Parathyroid adenoma (tissue), 2 donors: ENCODE results near the gene OR2L8.

ENCODE experiments used
- H2AFZ ChIP-seq: fragments of 300-600 bp; sonication (generic); one replicate; pipeline ENCODE4 v1.7.0; 2017; ENCODE audit warnings: antibody characterized with exemption, mild to moderate bottlenecking
- H3K27ac ChIP-seq: fragments of 300-600 bp; sonication (generic); one replicate; pipeline ENCODE4 v1.7.0; 2017
- H3K27me3 ChIP-seq: fragments of 300-600 bp; sonication (generic); one replicate; pipeline ENCODE4 v1.7.0; 2017; ENCODE audit warnings: low read length; ENCODE audit not compliant: control insufficient read depth, insufficient read depth
- H3K36me3 ChIP-seq: fragments of 300-600 bp; sonication (generic); one replicate; pipeline ENCODE4 v1.7.0; 2017; ENCODE audit warnings: low read length; ENCODE audit not compliant: control insufficient read depth, insufficient read depth
- H3K4me1 ChIP-seq: fragments of 300-600 bp; sonication (generic); one replicate; pipeline ENCODE4 v1.7.0; 2017; ENCODE audit warnings: control low read depth
- H3K4me2 ChIP-seq: fragments of 300-600 bp; sonication (generic); one replicate; pipeline ENCODE4 v1.7.0; 2017; ENCODE audit warnings: low read length
- H3K4me3 ChIP-seq: fragments of 300-600 bp; sonication (generic); one replicate; pipeline ENCODE4 v1.7.0; 2017; ENCODE audit warnings: low read depth, low read length
- H3K79me2 ChIP-seq: fragments of 300-600 bp; sonication (generic); one replicate; pipeline ENCODE4 v1.7.0; 2017; ENCODE audit warnings: control low read depth
- H3K9ac ChIP-seq: fragments of 300-600 bp; sonication (generic); one replicate; pipeline ENCODE4 v1.7.0; 2017; ENCODE audit warnings: mild to moderate bottlenecking
- H3K9me3 ChIP-seq: fragments of 300-600 bp; sonication (generic); one replicate; pipeline ENCODE4 v1.7.0; 2017; ENCODE audit warnings: low read length; ENCODE audit not compliant: control insufficient read depth
- TF ChIP-seq, protein P1 (sequence below): fragments of 300-600 bp; sonication (generic); IDR thresholded peaks from one replicate; pipeline ENCODE4 v1.7.0; 2017; ENCODE audit warnings: antibody characterized with exemption, mild to moderate bottlenecking
- donor health status: primary hyperparathyroidism.

The OR2L8 gene

DNA sequence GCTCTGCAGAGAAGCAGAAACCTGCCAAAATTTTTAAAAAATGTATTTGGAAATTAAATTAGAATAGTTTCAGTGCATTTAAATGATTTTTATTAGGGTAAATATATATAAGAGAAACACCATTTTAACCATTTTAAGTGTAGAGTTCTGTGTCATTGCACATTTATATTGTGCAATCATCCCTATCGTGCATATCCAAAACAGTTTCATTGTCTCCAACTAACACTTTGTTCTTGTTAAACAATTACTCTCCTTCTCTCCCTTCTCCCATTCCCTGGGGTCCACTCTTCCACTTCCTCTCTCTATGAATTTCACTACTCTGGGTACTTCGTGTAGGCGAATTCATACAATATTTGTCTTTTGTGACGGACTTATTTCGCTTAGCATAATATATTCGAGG, 6.0 kb upstream of the OR2L8 start:
- no peak overlapping the region for H3K9ac ChIP-seq
- no peaks in the 10 kb centered on the region for H3K27me3 ChIP-seq
- no peaks in the 10 kb centered on the region for H3K9me3 ChIP-seq
- no peaks in the 10 kb centered on the region for H3K79me2 ChIP-seq
- no peak overlapping the region for H3K27ac ChIP-seq
- no peak overlapping the region for H3K4me2 ChIP-seq
- no peaks in the 10 kb centered on the region for H3K36me3 ChIP-seq
- no peak overlapping the region for H2AFZ ChIP-seq
- H3K4me3 ChIP-seq, result no peak overlapping the region
- H3K4me1 ChIP-seq, result no peaks in the 10 kb centered on the region
- TF ChIP-seq, protein P1, sequence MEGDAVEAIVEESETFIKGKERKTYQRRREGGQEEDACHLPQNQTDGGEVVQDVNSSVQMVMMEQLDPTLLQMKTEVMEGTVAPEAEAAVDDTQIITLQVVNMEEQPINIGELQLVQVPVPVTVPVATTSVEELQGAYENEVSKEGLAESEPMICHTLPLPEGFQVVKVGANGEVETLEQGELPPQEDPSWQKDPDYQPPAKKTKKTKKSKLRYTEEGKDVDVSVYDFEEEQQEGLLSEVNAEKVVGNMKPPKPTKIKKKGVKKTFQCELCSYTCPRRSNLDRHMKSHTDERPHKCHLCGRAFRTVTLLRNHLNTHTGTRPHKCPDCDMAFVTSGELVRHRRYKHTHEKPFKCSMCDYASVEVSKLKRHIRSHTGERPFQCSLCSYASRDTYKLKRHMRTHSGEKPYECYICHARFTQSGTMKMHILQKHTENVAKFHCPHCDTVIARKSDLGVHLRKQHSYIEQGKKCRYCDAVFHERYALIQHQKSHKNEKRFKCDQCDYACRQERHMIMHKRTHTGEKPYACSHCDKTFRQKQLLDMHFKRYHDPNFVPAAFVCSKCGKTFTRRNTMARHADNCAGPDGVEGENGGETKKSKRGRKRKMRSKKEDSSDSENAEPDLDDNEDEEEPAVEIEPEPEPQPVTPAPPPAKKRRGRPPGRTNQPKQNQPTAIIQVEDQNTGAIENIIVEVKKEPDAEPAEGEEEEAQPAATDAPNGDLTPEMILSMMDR, result no peak

DNA sequence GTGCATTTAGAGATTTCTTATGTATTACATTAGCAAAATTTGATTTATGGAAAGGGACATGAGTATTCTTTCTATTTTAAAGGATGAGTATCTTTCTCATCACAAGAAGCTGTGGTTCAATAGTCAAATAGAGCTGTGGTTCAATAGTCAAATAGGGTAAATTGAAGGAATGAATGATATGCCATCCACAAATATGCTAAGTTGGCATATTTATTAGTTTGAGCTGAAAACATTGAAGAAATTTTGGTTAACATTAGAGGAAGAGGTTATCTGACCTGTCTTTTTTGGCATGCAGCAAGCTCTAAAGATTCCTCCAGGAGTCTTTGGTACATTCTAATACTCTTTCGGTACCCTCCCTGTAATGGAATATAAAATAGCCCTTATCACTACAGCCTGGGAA, 4.8 kb downstream of the OR2L8 start:
- Histone ChIP-seq H3K9ac (no peak overlapping the region), H3K4me1 (no peaks in the 10 kb centered on the region), H2AFZ (no peak overlapping the region), H3K79me2 (no peaks in the 10 kb centered on the region), H3K36me3 (no peaks in the 10 kb centered on the region), H3K27me3 (no peaks in the 10 kb centered on the region), H3K4me2 (no peak overlapping the region), H3K9me3 (no peaks in the 10 kb centered on the region), H3K4me3 (no peak overlapping the region), H3K27ac (no peak overlapping the region)
- TF ChIP-seq, protein P1, result no peak

GRCh38 chr1:247961791-247962190, 13.1 kb downstream of the OR2L8 start:
- no peaks in the 10 kb centered on the region for H3K9me3 ChIP-seq
- no peak overlapping the region for H2AFZ ChIP-seq
- no peaks in the 10 kb centered on the region for H3K36me3 ChIP-seq
- H3K27ac ChIP-seq, result no peak overlapping the region
- no peaks in the 10 kb centered on the region for H3K27me3 ChIP-seq
- H3K4me2 ChIP-seq, result no peak overlapping the region
- H3K4me1 ChIP-seq, result no peaks in the 10 kb centered on the region
- H3K79me2 ChIP-seq, result no peaks in the 10 kb centered on the region
- TF ChIP-seq, protein P1, result no peak
- no peak overlapping the region for H3K9ac ChIP-seq
- H3K4me3 ChIP-seq, result no peak overlapping the region

DNA sequence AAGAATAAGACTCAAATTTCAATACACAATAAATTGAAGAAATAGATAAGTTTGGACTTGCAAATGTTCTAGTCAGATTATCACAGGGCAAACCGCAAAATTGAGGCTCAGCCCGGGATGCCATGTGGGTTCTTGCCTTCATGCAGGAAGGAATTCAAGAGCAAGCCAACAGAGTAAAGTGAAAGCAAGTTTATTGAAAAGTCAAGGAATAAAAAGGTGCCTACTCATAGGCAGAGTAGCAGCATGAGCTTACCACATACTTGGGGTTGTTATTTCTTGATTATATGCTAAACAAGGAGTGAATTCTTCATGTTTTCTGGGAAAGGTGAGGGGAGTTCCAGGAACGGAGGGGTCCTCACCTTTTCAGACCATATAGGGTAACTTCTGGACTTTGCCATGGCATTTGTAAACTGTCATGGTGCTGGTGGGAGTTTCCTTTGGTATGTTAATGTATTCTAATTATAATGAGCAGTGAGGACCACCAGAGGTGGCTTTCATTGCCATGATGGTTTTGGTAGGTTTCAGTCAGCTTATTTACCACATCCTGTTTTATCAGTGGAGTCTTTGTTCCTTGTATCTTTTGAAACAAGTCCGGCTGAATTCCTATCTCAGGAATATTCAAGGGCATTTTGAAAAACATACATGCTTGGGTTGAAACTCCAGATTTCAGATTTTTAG, 14.4 kb downstream of the OR2L8 start:
- no peak overlapping the region for H2AFZ ChIP-seq
- TF ChIP-seq, protein P1, result no peak
- no peak overlapping the region for H3K4me2 ChIP-seq
- no peaks in the 10 kb centered on the region for H3K4me1 ChIP-seq
- no peaks in the 10 kb centered on the region for H3K27me3 ChIP-seq
- H3K4me3 ChIP-seq, result no peak overlapping the region
- no peak overlapping the region for H3K27ac ChIP-seq
- H3K9ac ChIP-seq, result no peak overlapping the region
- H3K79me2 ChIP-seq, result no peaks in the 10 kb centered on the region
- H3K36me3 ChIP-seq, result no peaks in the 10 kb centered on the region
- no peaks in the 10 kb centered on the region for H3K9me3 ChIP-seq

DNA sequence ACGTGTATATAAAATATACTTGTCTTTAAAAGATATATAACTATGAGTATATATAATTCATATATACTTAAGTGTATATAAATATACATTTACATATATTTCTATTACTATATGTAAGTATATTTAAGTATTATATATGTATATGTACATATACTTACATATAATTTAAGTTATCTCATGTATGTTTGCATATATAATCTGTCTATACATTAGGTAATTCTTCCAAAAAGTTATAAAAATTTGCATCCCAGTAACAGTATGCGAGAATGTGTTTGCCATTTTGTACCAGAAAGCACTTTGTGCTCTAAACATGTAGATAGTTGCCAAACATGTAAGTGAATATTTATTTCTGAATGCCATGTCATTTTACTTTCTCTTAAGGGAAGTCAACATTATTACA, 16.3 kb downstream of the OR2L8 start, which contains the start of gene OR2AK2:
Gene OR2AK2 (plus strand): TSS at position 301 of the 400 bp plus-strand sequence. CDS start 144 bp downstream, outside the sequence.
- Histone ChIP-seq H3K9me3 (no peaks in the 10 kb centered on the region), H3K4me2 (no peak within 1 kb of the TSS), H3K9ac (no peak within 1 kb of the TSS), H3K4me3 (no peak within 1 kb of the TSS), H3K27me3 (no peaks in the 10 kb centered on the region), H3K27ac (no peak within 1 kb of the TSS), H2AFZ (no peak within 1 kb of the TSS), H3K4me1 (no peaks in the 10 kb centered on the region), H3K36me3 (no peaks in the 10 kb centered on the region), H3K79me2 (no peaks in the 10 kb centered on the region)
- TF ChIP-seq, protein P1, result no peak
